Measurements from ENCODE around the gene SMCO2. TPM values are rescaled to one million over a fixed set of nuclear protein-coding genes. Genes with fewer than 3 reads are reported as not detected.
A peak's percentile ranks its signal among the peaks of the same experiment; 100 is the strongest.

SMCO2 gene
- total RNA-seq, 1 experiment from 2014 or later: 1.6 TPM

DNA sequence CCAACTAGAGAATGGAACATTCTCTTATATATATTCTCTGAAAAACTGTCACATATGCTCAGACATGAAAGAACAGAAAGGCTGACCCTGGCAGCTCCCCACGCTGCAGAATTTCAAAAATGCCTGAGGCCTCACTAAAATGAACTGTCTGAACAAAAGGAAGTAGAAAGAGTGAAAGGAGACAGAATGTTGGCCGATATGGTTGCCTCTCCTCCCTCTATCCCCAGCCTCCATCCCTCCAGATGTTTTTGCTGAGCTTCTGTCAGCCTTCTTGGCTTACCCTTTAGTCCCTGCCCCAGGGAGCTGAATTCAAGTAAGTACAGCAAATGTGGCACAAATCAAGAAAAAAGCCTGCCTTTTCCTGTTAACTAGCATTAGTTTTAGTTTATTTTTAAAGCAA lies 6.9 kb downstream of the SMCO2 start:
- no peak for DNase-seq (ENCODE audit: low read depth)

DNA sequence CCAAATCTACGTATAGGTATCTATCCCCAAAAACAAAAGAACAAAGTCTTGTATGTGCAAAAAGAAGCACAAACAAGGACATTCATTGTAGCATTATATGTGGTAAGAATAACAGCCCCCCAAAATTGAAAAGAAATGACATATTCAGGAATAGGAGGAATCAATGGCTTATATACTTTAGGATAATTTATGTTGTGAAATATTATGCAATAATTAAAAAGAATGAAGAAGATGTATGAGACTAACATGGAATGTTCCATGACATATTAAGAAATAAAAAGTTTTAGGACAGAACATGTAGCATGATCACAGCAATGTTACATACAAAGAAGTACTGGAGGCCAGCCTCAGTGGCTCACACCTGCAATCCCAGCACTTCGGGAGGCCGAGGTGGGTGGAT lies 9.1 kb downstream of the SMCO2 start:
- DNase-seq (ENCODE audit: low read depth): no peak

DNA sequence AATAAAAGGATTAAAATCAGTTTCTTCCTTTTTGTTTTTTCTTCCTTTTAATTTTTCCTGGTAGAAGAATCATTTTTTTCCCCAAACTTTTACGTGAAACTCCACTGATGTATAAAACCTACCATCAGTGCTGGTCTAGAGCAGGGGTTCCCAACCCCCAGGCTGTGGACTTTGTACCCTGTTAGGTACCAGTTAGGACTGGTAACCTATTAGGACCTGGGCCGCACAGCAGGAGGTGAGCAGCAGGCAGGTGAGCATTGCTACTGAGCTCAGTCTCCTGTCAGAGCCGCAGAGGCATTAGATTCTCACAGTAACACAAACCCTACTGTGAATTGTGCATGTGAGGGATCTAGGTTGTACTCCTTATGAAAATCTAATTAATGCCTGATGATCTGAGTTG lies 10.1 kb downstream of the SMCO2 start:
- DNase-seq (ENCODE audit: low read depth): no peak

DNA sequence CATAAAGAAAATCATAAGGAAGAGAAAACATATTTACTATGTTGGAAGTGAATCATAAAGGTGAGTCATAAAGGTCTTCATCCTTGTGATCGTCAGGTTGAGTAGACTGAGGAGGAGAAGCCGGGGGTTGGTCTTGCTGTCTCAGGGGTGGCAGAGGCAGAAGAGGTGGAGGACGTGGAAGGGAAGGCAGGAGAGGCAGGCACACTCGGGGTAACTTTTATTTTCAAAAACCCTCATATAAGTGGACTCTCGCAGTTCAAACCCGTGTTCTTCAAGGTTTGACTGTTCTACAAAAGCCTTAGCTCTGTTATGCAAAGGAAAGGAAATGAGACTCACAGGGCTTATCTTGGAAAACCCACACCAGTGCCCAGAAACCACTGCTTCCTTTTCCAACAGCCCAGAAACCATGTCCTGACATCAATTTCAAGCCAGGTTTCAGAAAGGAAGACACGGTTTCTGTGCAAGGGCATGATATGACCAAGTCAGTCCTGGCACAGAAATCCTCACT lies 14.0 kb downstream of the SMCO2 start:
- peak; percentile 62 for DNase-seq (ENCODE audit: low read depth)

DNA sequence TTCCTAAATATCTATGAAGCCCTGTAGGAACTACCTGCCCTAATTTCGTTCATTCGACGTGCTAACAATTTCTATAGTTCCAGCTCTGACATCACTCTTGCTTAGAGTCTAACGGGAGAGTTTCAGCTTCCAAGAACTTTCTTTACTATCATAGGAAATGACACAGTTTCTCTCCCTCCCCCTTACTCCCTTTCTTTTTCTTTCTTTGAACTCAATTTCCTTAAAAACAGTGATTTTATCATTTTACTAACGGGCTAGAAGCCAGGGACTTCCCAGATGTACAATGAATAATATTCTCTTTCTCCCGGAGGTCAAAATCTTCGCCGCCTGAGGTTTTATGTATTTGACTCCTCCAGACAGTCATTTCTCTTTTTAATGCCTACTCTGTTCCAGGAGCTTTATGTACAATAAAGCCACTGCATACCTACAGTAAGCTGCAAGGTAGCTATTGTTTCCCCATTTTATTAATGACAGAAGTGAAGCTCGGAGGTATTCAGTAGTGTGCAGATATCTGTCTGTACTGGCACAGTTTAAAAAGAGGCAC lies 15.7 kb downstream of the SMCO2 start:
- peak; percentile 77 for DNase-seq (ENCODE audit: low read depth)

DNA sequence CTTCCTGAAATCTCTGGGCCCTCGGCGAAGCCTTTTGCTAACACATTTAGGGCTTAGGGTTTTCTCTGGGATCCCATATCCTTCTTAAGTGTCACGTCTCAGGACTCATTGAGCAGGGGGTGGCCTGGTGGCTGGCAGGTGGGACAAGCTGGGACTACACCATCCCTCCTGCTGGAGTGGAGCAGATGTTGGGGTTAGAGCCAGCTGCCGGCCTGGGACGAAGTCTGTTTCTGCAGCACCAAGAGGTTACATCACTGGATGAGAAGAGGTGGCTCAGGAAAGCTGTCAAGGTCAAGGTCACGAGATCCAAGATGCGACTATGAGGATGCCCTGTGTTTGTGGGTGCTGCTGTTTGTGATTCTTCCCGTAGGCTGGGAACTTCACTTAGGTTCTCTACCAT lies 16.3 kb downstream of the SMCO2 start:
- DNase-seq (ENCODE audit: low read depth): peak; percentile 9

DNA sequence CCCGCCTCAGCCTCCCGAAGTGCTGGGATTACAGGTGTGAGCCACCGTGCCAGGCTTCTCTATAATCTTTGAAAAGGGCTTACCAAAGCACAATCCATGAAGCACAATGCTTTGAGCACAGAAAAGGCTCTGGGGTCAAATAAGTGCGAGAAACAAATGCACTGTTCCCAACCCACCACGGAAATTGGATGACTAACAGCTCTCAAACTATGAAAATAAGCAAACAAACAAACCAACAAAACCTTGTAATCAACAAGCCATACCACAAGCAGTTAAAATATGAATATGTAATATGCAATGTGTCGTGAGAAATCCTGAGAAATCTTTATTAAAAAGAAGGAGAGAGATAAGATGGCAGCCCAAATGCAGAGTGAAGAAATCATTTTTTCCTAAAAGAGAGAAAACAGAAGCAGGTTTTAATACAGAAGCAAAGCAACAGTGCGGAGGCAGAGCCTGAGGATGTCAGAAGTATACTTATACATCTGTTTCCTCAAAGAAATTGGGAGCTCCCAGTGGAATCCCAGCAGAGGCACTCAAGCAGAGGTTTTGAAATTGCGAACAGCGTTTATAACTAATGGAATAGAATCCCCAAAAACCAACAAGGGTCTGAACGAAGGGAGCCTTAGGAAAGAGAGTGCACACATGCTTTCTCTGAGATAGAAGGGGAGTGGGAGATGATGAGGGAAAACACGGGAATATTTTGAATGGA lies 17.1 kb downstream of the SMCO2 start:
- no peak for DNase-seq (ENCODE audit: low read depth)

DNA sequence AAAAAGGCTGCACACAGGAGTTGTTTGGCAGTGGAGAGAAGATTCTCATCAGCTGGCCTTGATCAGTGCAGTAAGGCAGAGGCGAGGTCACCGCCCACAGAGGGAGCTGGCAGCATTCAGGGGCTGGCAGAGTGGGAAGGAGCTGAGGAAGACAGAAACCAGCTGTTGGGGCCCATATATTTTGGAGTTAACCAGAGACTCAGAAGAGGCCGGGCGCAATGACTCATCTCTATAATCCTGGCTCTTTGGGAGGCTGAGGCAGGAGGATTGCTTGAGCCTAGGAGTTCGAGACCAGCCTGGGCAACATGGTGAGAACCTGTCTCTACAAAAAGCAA lies 17.7 kb downstream of the SMCO2 start:
- peak; percentile 37 for DNase-seq (ENCODE audit: low read depth)

DNA sequence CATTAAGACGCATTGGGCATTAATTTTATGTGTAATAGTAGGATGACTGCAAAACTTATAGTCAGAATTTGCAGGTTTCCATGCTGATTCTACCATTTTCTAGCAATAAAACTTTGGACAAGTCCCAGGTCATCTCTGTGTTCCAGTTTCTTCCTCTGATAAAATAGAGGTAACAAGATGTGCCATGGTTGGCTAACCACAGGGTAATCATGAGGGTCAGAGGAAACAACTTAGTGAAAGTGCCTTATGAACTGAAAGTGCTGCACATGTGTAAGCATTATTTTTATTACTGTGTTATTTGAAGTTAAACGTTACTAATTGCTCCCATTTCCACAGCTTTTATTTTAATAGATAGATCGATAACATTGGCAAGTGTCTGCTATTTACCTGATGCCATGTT lies 21.1 kb downstream of the SMCO2 start:
- DNase-seq (ENCODE audit: low read depth): no peak

DNA sequence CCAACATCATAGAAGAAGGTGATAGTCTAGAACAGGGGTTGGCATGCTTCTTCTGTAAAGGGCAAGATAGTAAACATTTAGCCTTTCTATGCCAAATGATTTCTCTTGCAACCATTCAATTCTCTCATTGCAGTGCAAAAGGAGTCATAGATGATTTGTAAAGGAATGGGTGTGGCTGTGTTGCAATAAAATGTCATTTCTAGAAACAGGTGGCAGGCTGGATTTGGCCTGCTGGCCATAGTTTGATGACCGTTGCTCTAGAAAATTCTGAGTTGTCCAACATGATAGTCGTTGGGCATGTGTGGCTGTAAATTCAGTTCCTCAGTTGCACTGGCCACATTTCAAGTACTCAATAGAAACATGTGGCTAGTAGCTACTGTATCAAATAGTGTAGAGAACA lies 21.7 kb downstream of the SMCO2 start:
- DNase-seq (ENCODE audit: low read depth): no peak

DNA sequence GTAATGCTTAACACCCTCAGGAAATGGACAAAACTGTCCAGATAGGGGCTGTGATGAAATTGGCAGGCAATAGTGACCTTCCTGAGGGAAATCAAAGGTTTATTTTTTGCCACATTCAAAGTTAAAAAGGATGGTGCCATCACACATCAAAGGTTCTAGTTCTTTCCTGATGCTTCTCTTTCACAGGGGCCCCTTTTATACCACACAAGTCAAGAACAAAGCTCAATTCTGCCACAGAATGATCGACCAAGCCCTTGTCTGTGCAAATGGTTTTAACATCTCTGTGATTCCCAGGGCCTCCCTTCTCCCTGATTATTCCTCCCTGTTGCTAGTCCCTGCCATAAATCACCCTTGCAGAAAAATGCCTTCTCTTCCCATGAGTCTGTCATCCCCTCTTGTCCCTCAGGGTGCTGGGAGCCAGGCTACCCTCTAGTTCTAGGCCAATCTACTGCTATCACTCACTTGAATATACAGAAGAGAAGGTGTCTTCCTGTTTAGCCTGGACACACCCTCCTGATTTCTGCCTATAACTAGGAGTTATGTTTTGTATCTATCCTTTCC lies 22.7 kb downstream of the SMCO2 start:
- DNase-seq (ENCODE audit: low read depth): no peak

DNA sequence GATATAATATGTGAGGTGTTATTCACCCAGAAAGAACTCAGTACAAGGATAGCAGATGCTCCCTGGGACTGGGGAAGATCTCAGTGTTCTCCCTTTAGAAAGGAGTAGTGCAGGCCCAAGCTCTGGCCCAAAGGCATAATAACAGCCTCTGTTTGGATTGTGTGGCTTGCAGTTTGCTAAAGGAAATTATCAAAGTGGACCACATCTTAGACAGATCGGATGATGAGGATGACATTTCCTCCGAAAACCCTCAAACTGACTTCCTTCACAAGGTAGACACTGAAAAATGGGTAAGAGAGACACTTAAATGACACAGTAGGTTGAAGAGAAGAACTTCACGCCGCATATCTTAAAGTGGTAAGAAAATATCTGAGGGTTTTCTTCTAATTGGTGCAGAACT lies 26.1 kb downstream of the SMCO2 start:
- DNase-seq (ENCODE audit: low read depth): no peak

DNA sequence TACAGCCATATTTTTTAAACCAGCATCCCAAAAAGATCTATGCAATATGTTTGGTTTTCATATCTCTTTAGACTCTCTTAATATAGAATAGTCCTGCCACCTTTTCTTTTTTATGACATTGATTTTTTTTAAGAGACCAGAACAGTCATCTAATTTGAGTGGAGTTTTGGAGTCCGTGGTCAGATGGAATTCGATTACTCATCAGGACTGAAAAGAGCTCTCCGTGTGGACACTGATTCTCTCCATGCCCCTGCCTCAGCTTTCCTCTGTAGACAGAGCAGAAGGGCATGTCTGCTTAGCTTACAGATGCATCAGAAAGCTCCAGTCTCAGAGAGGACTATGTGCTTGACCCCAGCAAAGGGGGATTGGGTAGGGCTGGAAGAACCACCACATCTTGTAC lies 27.8 kb downstream of the SMCO2 start:
- peak; percentile 89 for DNase-seq (ENCODE audit: low read depth)

DNA sequence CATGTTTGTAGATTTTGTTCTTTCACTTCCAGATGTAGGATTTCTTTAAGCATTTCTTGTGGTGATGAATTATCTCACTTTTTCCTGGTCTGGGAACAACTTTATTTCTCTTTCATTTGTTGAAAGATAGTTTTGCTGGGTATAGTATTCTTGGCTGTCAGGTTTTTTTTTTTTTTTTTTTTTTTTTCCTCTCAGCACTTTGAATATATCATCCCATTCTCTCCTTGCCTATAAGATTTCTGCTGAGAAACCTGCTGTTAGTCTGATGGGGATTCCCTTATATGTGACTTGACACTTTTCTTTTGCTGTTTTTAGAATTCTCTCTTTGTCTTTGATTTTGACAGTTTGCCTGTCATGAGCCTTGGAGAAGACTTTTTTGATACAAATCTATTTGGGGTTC lies 30.5 kb downstream of the SMCO2 start:
- DNase-seq (ENCODE audit: low read depth): no peak

DNA sequence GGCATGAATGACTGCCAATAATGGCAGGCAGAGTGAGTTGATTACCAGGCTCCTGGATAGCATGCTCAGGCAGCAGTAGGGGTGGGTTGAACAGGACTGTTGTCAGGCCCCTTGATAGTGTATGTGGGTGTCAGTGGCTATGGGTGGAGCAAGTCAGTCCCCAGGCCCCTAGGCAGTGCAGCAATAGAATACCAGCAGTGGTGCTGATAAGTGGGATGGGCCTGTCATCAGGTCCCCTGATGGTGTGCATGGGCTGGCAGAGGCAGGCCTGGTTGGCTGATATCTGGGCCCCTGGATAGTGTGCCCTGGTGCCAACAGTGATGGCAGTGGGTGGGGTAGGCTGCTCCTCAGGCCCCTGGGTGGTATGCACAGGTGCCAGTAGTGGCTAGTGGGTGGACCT lies 32.4 kb downstream of the SMCO2 start:
- DNase-seq (ENCODE audit: low read depth): no peak

DNA sequence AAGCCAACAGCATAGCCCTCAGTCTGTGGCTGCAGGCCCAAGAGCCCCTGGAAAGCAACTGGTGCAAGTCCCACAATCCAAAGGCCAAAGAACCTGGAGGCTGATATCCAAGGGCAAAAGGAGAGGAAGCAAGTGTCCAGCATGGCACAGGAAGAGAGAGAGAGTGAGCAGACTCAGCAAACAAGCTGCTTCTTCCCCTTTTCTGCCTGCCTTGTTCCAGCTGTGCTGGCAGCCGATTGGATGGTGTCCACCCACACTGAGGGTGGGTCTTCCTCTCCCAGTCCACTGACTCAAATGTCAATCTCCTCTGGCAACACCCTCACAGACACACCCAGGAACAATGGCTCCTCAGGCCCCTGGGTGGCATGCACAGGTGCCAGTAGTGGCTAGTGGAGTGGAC lies 33.5 kb downstream of the SMCO2 start:
- no peak for DNase-seq (ENCODE audit: low read depth)

DNA sequence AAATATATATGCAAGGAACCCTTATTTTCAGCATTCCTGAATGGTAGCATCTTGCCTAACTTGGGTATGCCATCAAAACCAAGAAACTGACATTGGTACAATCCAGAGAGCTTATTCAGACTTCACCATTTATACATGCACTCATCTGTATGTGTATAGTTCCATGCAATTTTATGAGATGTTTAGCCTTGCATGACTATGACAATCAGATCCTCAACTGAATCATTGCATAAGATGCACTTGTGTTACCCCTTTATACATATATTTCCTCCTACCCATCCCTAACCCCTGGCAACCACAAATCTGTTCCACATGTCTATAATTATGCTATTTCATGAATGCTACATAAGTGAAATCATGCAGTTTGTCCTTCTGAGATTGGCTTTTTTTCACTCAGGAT lies 40.4 kb downstream of the SMCO2 start:
- DNase-seq (ENCODE audit: low read depth): no peak

DNA sequence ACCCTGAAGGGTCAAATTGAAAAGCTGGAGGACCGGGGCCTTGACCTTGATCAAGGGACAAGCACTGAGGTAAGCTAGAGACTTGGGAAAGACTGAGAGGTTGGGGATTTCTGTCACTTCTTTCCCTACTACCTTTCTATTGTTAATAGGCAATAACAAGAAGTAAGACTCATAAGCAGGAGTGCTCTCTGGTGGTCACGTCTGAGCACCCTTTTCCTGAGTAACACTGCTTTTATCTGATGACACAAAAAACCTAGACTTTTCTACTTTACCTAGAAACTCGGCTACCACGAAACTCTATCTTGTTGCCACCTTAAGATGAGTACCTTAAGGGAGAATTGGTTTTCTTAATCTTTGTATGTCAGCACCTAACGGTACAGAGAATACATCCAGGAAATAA lies 41.9 kb downstream of the SMCO2 start:
- DNase-seq (ENCODE audit: low read depth): no peak

DNA sequence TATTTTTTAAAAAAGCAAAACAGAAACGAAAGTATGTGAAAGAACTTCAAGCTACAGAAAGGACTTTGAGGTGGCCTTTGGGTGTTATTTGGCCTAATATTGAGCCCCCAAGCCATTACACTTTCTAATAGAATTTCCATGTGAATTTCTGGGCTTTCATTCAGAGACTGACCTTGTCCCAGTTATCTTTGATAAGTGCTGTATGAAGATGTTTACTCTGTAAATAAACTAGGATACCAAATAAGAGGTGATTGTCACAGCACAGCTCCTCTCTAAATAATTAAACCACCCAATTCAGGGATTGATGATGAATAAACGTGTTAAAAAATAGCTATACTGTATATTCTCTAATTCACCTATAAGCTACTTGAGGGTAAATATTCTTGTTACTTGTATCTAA lies 44.7 kb downstream of the SMCO2 start:
- DNase-seq (ENCODE audit: low read depth): no peak

DNA sequence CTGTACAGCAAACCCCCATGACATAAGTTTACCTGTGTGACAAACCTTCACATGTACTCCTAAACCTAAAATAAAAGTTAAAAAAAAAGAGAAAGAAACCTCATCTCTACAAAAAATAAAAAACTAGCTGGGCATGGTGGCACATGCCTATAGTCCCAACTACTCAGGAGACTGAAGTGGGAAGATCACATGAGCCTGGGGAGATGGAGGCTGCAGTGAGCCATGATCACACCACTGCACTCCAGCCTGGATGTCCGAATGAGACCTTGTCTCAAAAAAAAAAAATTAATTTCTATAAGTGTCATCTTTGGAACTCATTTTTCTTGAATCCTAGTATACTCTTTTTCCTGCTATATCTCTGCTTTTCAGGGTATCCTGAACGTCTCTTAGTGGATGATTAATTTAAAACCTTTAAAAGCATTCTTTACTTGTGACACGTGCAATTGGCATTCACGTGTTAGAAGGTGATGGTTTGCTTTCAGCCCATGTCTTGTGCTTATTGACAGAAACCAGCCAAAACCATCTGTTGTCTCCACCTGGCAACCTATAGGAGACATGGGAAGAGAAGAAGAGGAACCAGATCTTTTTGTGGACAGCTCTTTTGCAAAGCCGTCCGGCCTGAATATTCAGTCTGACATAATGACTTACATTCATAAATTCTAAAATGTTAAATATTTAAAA lies 46.9 kb downstream of the SMCO2 start:
- peak; percentile 50 for DNase-seq (ENCODE audit: low read depth)

DNA sequence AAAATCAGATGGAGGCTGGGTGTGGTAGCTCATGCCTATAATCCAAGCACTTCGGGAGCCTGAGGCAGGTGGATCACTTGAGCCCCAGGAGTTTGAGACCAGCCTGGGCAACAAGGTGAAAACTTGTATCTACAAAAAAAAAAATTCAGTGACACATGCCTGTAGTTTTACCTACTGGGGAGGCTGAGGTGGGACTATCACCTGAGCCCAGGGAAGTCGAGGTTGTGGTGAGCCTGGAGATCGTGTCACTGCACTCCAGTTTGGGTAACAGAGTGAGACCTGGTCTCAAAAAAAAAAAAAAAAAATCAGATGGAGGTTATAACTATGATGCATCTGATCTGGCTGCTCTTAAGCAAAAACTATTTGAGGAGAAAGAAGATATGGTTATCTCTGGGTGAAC lies 50.9 kb downstream of the SMCO2 start:
- DNase-seq (ENCODE audit: low read depth): no peak

DNA sequence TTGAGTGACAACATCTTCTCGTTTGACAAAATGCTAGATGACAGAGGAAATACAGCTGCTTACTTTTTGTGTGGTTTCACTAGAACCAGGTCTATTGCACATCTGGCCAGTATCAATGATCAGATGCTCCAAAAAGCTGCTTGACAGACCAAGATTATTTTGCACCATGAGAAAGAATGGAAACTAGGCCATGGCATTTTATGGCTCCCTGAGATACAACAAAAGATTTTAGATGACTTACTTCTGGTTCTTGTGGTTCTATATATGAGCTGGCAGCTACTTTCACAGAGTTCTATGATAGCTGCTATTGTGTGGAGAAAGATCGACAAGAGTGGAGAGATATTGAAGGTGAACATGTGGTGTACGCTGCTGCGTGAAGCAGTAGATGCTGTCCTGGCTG lies 51.6 kb downstream of the SMCO2 start:
- no peak for DNase-seq (ENCODE audit: low read depth)

DNA sequence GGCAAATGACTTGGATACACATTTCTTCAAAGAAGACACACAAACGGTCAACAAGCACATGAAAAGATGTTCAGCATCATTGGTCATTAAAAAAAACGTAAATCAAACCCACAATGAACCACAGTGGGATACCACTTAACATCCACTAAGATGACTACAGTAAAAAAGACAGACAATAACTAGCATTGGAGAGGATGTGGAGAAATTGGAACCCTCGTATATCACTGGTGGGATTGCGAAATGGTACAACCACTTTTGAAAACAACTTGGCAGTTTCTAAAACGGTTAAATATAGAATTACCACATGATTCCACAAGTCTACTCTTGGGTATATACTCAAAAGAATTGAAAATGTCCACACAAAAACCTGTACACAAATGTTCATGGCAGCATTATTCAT lies 52.2 kb downstream of the SMCO2 start:
- DNase-seq (ENCODE audit: low read depth): no peak
